GM04503 (cell line): Measurements from ENCODE around the gene SMIM38.
A peak's percentile ranks its signal among the peaks of the same experiment; 100 is the strongest.

Experiments used
- DNase-seq: peaks from one replicate; pipeline ENCODE4 v3.0.0-alpha.2; 2012; ENCODE audit warnings: low read depth

SMIM38 gene

GRCh38 chr11:69159150-69159852, 3.6 kb downstream of the SMIM38 start:
- no peak for DNase-seq

DNA sequence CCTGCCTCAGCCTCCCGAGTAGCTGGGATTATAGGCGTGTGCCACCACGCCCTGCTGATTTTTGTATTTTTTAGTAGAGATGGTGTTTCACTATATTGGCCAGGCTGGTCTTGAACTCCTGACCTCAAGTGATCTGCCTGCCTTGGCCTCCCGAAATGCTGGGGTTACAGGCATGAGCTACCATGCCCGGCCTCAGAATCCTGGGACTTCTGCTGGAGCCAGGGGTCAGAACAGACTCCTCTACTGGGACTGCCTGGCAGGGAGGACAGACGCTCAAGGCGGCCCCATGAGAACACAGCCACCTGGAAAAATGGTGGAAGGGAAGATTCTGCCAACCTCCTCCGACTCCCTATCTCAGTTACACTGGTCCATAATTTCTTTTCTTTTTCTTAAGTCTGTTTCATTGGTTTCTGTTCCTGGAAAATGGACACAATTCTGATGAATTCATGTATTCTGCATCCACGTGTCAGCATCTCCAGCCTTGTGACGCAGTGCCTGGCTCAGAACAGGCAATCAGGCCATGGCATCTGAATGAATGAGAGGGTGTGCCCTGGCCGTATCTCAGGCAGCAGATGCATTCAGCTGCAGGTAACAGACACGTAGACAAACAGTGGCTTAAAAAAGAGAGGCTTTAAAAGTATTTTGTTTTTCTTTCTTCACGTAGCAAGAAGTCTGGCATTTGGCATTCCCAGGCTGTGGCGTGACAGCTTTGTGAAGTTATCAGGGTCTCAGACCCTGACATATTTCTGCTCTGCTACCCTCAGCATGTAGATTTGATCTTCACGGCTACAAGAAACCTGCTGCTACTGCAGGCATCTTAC, 4.8 kb downstream of the SMIM38 start:
- no peak for DNase-seq

DNA sequence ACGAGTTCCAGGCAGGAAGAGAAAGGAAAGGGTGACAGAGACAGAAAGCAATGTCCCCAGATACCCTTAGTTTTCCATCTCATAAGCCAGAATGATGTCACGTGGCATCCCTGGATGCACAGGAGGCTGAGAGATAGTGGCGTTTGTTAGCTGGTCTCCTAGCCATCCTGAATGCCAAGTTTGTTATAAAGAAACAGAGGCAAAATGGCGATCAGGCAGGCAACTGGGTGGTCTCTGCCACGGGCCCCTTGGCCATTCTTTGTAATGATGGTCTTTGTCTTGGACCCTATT, 5.3 kb downstream of the SMIM38 start:
- no peak for DNase-seq

- no peak for DNase-seq
Observed at GRCh38 chr11:69162505-69162904, 6.8 kb downstream of the SMIM38 start.

DNA sequence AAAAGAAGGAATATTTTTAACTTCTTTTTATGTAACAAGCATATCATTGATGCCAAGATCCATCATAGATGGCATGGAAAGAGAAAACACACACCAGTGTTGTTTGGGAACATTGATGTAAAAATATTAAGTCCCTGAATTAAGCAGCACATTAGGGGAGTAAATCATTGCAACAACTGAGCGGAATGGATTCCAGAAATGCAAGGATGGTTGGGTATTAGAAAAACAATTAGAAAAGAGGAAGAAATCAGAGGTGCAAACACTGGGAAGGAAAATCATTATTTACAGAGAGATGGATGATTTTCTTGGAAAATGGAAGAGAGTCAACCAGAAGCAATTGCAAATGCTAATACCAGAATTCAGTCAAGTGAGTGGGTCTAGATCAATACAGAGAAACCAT, 8.1 kb downstream of the SMIM38 start:
- no peak for DNase-seq

GRCh38 chr11:69164824-69165223, 9.1 kb downstream of the SMIM38 start:
- DNase-seq, result no peak

- DNase-seq, result no peak
Observed at GRCh38 chr11:69165775-69166174, 10.0 kb downstream of the SMIM38 start.

DNA sequence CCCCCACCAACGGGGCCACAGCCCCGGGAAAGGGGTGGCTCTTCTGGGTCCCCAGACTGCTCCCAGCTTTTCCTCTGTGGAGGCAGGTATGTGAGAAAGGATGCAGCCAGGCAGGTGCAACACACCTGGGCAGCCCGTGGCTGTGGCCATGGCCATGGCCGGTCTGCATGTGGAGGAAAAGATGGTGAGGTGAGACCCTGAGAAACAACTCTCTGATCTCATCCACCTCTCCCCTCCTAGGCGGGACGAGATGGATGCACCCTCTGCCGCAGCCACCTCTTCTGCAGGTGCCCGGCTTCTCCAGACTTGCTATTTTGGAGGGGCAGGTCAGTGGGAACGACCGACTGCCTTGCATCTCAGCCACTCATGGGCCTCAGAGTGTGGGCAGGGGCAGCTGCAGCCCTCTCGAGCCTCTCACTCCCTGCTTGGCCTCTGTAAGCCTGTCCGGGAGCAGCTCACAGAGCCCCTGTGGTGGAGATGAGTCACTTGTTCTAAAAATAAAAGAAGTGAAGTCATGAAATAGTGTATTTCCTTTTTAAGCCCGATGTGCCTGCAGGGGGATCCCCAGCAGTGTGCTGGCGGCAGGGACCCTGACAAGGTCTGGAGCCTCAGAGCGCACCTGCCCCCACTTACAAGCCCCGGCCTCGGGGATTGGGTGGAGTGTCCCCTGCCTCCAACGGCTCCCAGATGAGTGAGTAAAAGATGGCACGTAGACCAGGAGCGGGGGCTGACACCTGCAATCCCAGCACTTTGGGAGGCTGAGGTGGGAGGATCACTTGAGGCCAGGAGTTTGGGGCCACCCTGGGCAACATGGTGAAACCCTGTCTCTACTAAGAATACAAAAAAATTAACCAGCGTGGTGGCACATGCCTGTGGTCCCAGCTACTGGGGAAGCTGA, 10.7 kb downstream of the SMIM38 start:
- DNase-seq, result peak; percentile 38

DNA sequence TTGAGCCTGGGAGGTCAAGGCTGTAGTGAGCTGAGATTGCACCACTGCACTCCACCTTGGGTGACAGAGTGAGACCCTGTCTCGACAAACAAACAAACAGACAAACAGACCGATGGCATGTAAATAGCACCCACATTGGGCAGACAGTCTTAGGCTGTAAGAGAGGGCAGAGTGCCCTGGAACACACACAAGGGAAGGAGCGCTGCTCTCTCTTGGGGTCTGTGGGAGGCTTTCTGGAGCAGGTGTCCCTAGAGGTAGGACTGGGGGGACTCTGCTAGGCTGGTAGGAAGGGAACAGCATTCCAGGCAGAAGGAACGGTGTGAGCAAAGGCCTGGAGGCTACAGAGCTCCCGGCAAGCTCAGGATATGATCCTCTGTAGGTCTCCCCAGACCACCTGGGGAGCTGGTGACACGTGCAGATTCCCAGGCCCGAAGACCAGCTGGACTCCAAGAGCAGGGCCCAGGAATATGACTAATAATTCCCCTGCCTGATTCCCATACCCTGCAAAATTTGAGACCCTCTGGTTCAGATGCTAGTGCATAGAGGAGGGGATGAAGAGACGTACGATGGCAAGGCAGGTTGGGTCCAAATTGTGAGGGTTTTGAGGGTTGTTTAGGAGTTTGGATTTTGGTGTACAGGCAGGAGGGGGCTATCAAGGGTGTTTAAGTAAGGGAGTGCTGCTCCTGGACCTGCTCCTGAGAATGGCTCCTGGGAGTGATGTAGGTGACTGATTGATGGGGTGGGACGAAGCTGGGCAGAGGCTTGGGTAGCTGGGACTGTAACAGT, 11.6 kb downstream of the SMIM38 start:
- no peak for DNase-seq

GRCh38 chr11:69167916-69168691, 12.4 kb downstream of the SMIM38 start:
- no peak for DNase-seq

- DNase-seq, result no peak
Observed at GRCh38 chr11:69169479-69169878, 13.7 kb downstream of the SMIM38 start.

DNA sequence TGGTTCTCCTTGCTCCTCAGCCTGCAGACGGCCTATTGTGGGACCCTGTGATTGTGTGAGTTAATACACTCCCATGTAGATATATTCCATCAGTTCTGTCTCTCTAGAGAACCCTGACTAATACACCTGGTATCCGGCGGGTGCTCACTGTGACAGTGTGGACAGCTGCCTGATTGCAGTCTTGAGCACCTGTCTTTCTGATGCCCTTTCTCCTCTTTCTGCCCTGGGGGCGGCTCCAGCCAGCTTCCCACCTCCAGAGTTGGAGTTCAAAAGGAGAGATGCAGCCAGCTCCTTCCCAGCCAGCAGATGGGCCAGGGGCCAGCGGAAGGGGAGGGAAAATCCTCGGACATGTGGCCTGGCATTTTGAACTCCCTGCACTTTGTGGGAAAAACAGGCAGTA, 15.0 kb downstream of the SMIM38 start:
- DNase-seq, result no peak

DNA sequence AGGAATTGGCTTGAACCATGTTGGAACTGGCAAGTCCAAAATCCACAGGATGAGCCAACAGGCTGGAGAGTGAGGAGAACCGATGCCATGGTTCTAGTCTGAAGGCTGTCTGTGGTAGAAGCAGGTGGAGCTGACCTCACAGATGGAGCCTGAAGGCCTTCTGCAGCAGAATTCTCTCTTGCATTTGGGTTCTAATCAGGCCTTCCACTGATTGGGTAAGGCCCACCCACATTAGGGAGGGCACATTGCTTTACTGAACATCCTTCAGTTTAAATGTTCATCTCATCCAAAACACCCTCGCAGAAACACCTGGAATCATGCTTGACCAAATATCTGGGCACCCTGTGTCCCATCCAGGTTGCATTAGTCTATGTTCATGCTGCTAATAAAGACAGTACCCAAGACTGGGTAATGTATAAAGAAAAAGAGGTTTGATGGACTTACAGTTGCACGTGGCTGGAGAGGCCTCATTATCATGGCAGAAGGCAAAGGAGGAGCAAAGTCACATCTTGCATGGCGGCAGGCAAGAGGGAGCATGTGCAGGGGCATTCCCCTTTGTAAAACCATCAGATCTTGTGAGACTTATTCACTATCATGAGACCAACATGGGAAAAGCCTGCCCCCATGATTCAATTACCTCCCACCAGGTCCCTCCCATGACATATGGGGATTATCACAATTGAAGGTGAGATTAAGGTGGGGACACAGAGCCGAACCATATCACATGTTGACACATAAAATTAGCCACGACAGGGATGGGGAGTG, 15.9 kb downstream of the SMIM38 start:
- DNase-seq, result no peak

DNA sequence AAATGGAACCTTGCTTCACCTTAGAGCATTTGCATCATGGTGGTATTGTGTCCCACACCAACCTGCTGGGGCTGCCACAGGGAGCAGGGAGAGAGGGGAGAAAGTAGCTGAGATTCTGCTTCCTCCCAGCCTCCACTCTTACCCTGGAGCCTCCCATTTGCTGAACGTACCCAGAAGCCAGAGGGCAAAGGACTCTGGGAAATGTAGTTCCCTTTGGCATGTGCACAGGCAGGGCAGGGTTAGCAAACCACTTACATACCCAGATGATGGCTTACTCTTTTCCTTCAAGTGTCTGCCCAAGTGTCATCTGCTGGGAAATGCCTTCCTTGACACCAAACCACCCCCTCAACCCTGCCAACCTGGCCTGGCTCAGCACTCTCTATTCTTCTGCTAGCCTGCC, 16.9 kb downstream of the SMIM38 start:
- no peak for DNase-seq

GRCh38 chr11:69173331-69173730, 17.6 kb downstream of the SMIM38 start:
- DNase-seq, result no peak

- DNase-seq, result peak; percentile 11
Observed at GRCh38 chr11:69173925-69174581, 18.3 kb downstream of the SMIM38 start.

GRCh38 chr11:69174841-69175240, 19.1 kb downstream of the SMIM38 start:
- DNase-seq, result no peak

GRCh38 chr11:69178819-69179482, 23.2 kb downstream of the SMIM38 start:
- no peak for DNase-seq

GRCh38 chr11:69180226-69180625, 24.5 kb downstream of the SMIM38 start:
- DNase-seq, result no peak
